Activated gamma-delta T cell treated with anti-CD3 and anti-CD28 coated beads, Interleukin-2, amount 50 U/mL, for 16 hours (primary cell): Measurements from ENCODE around the gene ZNF664.

Experiments
- DNase-seq: peaks from one replicate; pipeline ENCODE4 v3.0.0-alpha.2; 2020; ENCODE audit warnings: low read depth

Gene ZNF664

GRCh38 chr12:123990511-123990910 lies 17.5 kb downstream of the ZNF664 start:
- no peak for DNase-seq

GRCh38 chr12:123991372-123991951 lies 18.4 kb downstream of the ZNF664 start:
- DNase-seq = no peak

GRCh38 chr12:123992118-123992825 lies 19.3 kb downstream of the ZNF664 start:
- no peak for DNase-seq

GRCh38 chr12:123995023-123995748 lies 22.2 kb downstream of the ZNF664 start:
- no peak for DNase-seq

- no peak for DNase-seq
Observed at GRCh38 chr12:123996581-123996980, 23.6 kb downstream of the ZNF664 start.

- DNase-seq = no peak
Observed at GRCh38 chr12:123997033-123997822, 24.2 kb downstream of the ZNF664 start.

- DNase-seq = no peak
Observed at GRCh38 chr12:123997908-123998307, 24.9 kb downstream of the ZNF664 start.

- DNase-seq = no peak
Observed at GRCh38 chr12:123998344-123998990, 25.5 kb downstream of the ZNF664 start.

- DNase-seq = no peak
Observed at GRCh38 chr12:123998991-123999359, 26.0 kb downstream of the ZNF664 start.

GRCh38 chr12:124000111-124000510 lies 27.1 kb downstream of the ZNF664 start:
- no peak for DNase-seq

- DNase-seq = no peak
Observed at GRCh38 chr12:124001343-124001742, 28.3 kb downstream of the ZNF664 start.

GRCh38 chr12:124002021-124002644 lies 29.1 kb downstream of the ZNF664 start:
- DNase-seq = no peak

- DNase-seq = no peak
Observed at GRCh38 chr12:124002654-124003053, 29.6 kb downstream of the ZNF664 start.

GRCh38 chr12:124004233-124004875 lies 31.3 kb downstream of the ZNF664 start:
- DNase-seq = no peak

GRCh38 chr12:124006085-124006845 lies 33.2 kb downstream of the ZNF664 start:
- no peak for DNase-seq

GRCh38 chr12:124006846-124007713 lies 34.1 kb downstream of the ZNF664 start:
- no peak for DNase-seq

- DNase-seq = no peak
Observed at GRCh38 chr12:124007826-124008570, 35.0 kb downstream of the ZNF664 start.

- no peak for DNase-seq
Observed at GRCh38 chr12:124008595-124008994, 35.6 kb downstream of the ZNF664 start.

- no peak for DNase-seq
Observed at GRCh38 chr12:124009781-124010180, 36.8 kb downstream of the ZNF664 start.
